ENCODE data around the gene ITPR3.

DNA sequence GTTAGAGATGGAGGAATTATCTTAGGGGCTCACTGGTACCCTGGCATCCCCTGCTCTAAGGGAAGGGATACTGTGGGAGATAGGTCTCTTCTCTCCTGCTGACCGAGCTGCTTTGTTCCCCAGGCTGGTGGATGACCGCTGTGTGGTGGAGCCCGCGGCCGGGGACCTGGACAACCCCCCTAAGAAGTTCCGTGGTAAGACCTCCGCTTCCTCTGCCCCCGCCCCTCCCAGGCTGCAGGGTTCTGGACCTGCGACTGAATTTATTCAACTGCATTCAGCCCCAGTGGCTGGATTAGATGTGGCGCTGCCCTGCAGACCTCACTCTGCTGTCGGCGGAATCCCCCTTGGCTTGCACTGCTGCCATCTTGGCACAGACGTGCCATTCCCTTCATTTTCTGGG lies 19.2 kb downstream of the ITPR3 start:
- TF ChIP-seq POLR2A (IDR thresholded peaks at IDR 0.05) (no peak), POLR2AphosphoS5 (IDR thresholded peaks at IDR 0.05) (no peak), EP300 (IDR thresholded peaks at IDR 0.05; ENCODE audit: low read depth) (no peak)
- TF ChIP-seq, protein P1, sequence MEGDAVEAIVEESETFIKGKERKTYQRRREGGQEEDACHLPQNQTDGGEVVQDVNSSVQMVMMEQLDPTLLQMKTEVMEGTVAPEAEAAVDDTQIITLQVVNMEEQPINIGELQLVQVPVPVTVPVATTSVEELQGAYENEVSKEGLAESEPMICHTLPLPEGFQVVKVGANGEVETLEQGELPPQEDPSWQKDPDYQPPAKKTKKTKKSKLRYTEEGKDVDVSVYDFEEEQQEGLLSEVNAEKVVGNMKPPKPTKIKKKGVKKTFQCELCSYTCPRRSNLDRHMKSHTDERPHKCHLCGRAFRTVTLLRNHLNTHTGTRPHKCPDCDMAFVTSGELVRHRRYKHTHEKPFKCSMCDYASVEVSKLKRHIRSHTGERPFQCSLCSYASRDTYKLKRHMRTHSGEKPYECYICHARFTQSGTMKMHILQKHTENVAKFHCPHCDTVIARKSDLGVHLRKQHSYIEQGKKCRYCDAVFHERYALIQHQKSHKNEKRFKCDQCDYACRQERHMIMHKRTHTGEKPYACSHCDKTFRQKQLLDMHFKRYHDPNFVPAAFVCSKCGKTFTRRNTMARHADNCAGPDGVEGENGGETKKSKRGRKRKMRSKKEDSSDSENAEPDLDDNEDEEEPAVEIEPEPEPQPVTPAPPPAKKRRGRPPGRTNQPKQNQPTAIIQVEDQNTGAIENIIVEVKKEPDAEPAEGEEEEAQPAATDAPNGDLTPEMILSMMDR (IDR thresholded peaks at IDR 0.05), result no peak

All from transverse colon (tissue), 4 donors.